GM12891 (cell line): ENCODE data around the gene GGA2.
"Not testable (repeated sequence)": the region's sequence is repeated elsewhere in the genome, so short reads cannot be mapped to it uniquely, and the experiment has no call there.

Experiments used
- DNase-seq: peaks from one replicate; pipeline ENCODE4 v3.0.0; 2011; ENCODE audit warnings: low spot score; ENCODE audit not compliant: insufficient read length
- FAIRE-seq: peaks from 2 replicates; lab custom pipeline; 2011; peaks lifted over from hg19 to GRCh38; lab: Jason Lieb, UNC
- PAX5 ChIP-seq: IDR thresholded peaks from 2 replicates; pipeline ENCODE4 v1.6.1; 2011; ENCODE audit warnings: low read length, moderate library complexity, mild to moderate bottlenecking; ENCODE audit not compliant: insufficient read depth, severe bottlenecking
- POLR2A ChIP-seq: IDR thresholded peaks from 2 replicates; pipeline ENCODE4 v1.6.1; 2011; ENCODE audit warnings: low read depth, low read length, control low read depth
- POLR2AphosphoS5 ChIP-seq: IDR thresholded peaks from 2 replicates; pipeline ENCODE4 v1.6.1; 2011; ENCODE audit warnings: low read depth, low read length, control low read depth
- POU2F2 ChIP-seq: IDR thresholded peaks from 2 replicates; pipeline ENCODE4 v1.6.1; 2011; ENCODE audit warnings: low read depth, mild to moderate bottlenecking, control low read depth, low read length, moderate library complexity
- SPI1 ChIP-seq: IDR thresholded peaks from 2 replicates; pipeline ENCODE4 v1.6.1; 2011; ENCODE audit warnings: low read depth, low read length, control low read depth
- TAF1 ChIP-seq: IDR thresholded peaks from 2 replicates; pipeline ENCODE4 v1.6.1; 2011; ENCODE audit warnings: low read depth, low read length, control low read depth

Gene GGA2

GRCh38 chr16:23452572-23453337 lies 57.5 kb downstream of the GGA2 start, which contains the start of gene COG7:
COG7 (minus strand) TSS chr16:23453189; CDS start chr16:23452994, 195 bp downstream.
- FAIRE-seq = peak; percentile 93

GRCh38 chr16:23452221-23452571 lies 58.1 kb downstream of the GGA2 start:
- no peak for DNase-seq
- FAIRE-seq = no peak

More at GRCh38 chr16:23452572-23453337, 57.5 kb downstream of the GGA2 start, which contains the start of gene COG7:
- DNase-seq = peak; percentile 87
- 0 out of 2 replicates have a peak, but pooled peaks have one; percentile 33 for TF ChIP-seq POLR2AphosphoS5
- TF ChIP-seq POLR2A = no peak

GRCh38 chr16:23448392-23448791 lies 61.9 kb downstream of the GGA2 start:
- DNase-seq = no peak
- no peak for FAIRE-seq
- TF ChIP-seq POU2F2 (no peak), PAX5 (no peak), SPI1 (no peak), TAF1 (no peak)

More at GRCh38 chr16:23452221-23452571, 58.1 kb downstream of the GGA2 start:
- TF ChIP-seq POU2F2 = no peak
- no peak for TF ChIP-seq POLR2A
- TF ChIP-seq PAX5 = no peak
- TF ChIP-seq TAF1 = no peak
- no peak for TF ChIP-seq POLR2AphosphoS5
- no peak for TF ChIP-seq SPI1

GRCh38 chr16:23437542-23437941 lies 72.8 kb downstream of the GGA2 start:
- FAIRE-seq, DNase-seq: not testable (repeated sequence)

GRCh38 chr16:23436951-23437350 lies 73.3 kb downstream of the GGA2 start:
- TF ChIP-seq TAF1 (no peak), POLR2A (no peak), POLR2AphosphoS5 (no peak), SPI1 (no peak), POU2F2 (no peak), PAX5 (no peak)
- FAIRE-seq (no peak), DNase-seq (no peak)

- TF ChIP-seq SPI1 (no peak), POU2F2 (no peak), PAX5 (no peak), POLR2AphosphoS5 (no peak)
- peak; percentile 20 for FAIRE-seq
- peak; percentile 41 for DNase-seq
Measured at GRCh38 chr16:23435500-23435899, 74.8 kb downstream of the GGA2 start.

GRCh38 chr16:23434380-23434779 lies 75.9 kb downstream of the GGA2 start:
- FAIRE-seq = peak; percentile 66
- DNase-seq = peak; percentile 23
- TF ChIP-seq POLR2AphosphoS5 (no peak), PAX5 (no peak), SPI1 (no peak), POLR2A (no peak), POU2F2 (no peak), TAF1 (no peak)

GRCh38 chr16:23433261-23433920 lies 76.9 kb downstream of the GGA2 start:
- no peak for DNase-seq
- FAIRE-seq = no peak
- no peak for TF ChIP-seq TAF1
- TF ChIP-seq PAX5 = no peak
- TF ChIP-seq SPI1 = no peak
- no peak for TF ChIP-seq POLR2A
- TF ChIP-seq POU2F2 = no peak
- no peak for TF ChIP-seq POLR2AphosphoS5

- TF ChIP-seq SPI1 = no peak
- TF ChIP-seq TAF1 = no peak
- no peak for TF ChIP-seq PAX5
- no peak for TF ChIP-seq POU2F2
- no peak for DNase-seq
- FAIRE-seq = no peak
Measured at GRCh38 chr16:23432176-23433128, 77.8 kb downstream of the GGA2 start.
